ENCODE results near the gene HPCAL1. TPM values are rescaled to one million over a fixed set of nuclear protein-coding genes. Genes with fewer than 3 reads are reported as not detected.
"Not testable (repeated sequence)": the region's sequence is repeated elsewhere in the genome, so short reads cannot be mapped to it uniquely, and the experiment has no call there.

The HPCAL1 gene
- total and polyA plus RNA-seq, 2 of the 8 experiments (the other 6 are each of a cell fraction or from before 2014, with no cell fraction given), result 5.8 to 8.6 TPM

GRCh38 chr2:10298777-10299176 is 3.9 kb upstream of the HPCAL1 start:
- H2BK120ac ChIP-seq (replicated peaks; ENCODE audit: low read depth, low read length); H3K4ac ChIP-seq (replicated peaks; ENCODE audit: insufficient read length, low read depth, low read length); H2BK20ac ChIP-seq (ENCODE audit: low read length); H3K56ac ChIP-seq (replicated peaks; ENCODE audit: insufficient read length, low read depth, low read length); H3K27ac ChIP-seq (ENCODE audit: low read depth, low read length); H2AK5ac ChIP-seq (ENCODE audit: low read depth, low read length); H3K18ac ChIP-seq (ENCODE audit: extremely low read depth, low read length); H2AFZ ChIP-seq (ENCODE audit: low read length); H4K5ac ChIP-seq (ENCODE audit: insufficient read length, low read depth, low read length); H4K20me1 ChIP-seq (replicated peaks in 1 of 2; ENCODE audit: control insufficient read depth in 1 of 2, insufficient read depth in 2 of 2, low read length in 2 of 2); H3K79me1 ChIP-seq (ENCODE audit: low read depth, low read length); H3K36me3 ChIP-seq (ENCODE audit: control insufficient read depth in 2 of 4, insufficient read depth in 4 of 4, low read length in 3 of 4); H2BK12ac ChIP-seq (ENCODE audit: low read depth, low read length); H2BK15ac ChIP-seq (ENCODE audit: low read length); DNase-seq (ENCODE audit: low read depth in 1 of 2, low spot score in 2 of 2); H3K4me3 ChIP-seq (ENCODE audit: extremely low read depth in 1 of 4, insufficient read depth in 2 of 4, low read depth in 3 of 4, low read length in 4 of 4); H3K9me3 ChIP-seq (ENCODE audit: insufficient read depth in 2 of 2, low read depth in 1 of 2, low read length in 1 of 2); H3K4me2 ChIP-seq (ENCODE audit: insufficient read depth in 1 of 2, low read depth in 2 of 2, low read length in 2 of 2); H3K14ac ChIP-seq (ENCODE audit: insufficient read length); POLR2A ChIA-PET (ENCODE audit: partially characterized antibody); H2BK5ac ChIP-seq (ENCODE audit: low read depth, low read length); FAIRE-seq; H4K91ac ChIP-seq (replicated peaks; ENCODE audit: insufficient read length, low read length); H3K9ac ChIP-seq (replicated peaks in 1 of 4; ENCODE audit: extremely low read depth in 1 of 4, low read depth in 3 of 4, low read length in 3 of 4); H4K8ac ChIP-seq (ENCODE audit: extremely low read depth, insufficient read depth, low read length); H3K79me2 ChIP-seq (ENCODE audit: control insufficient read depth in 1 of 2, insufficient read depth in 2 of 2, low read length in 2 of 2); H3K23ac ChIP-seq (ENCODE audit: insufficient read length): not testable (repeated sequence)
- Histone ChIP-seq H3K23me2 (ENCODE audit: low read depth, low read length) (peaks cover 11% of the 10 kb centered on the region), H3K27me3 (replicated peaks in 1 of 4; ENCODE audit: control insufficient read depth in 3 of 4, extremely low read depth in 1 of 4, insufficient read depth in 3 of 4, low read length in 3 of 4) (peaks cover 5 to 14% (median 8%) of the 10 kb centered on the region in 4 experiments; a peak in 6 of 7 replicates), H3K4me1 (replicated peaks in 1 of 4; ENCODE audit: control insufficient read depth in 3 of 4, insufficient read depth in 4 of 4, low read length in 3 of 4) (peaks cover 0 to 17% (median 11%) of the 10 kb centered on the region in 4 experiments; a peak in 6 of 7 replicates)
- CTCF ChIA-PET (ENCODE audit: partially characterized antibody), result interaction anchor here (0.6 to 2.0 kb wide), 15 partner anchors 9 to 170 kb away, joined by 3 to 7 read pairs (median 3); no protein-coding TSS in a partner anchor
